GM12878 (cell line): ENCODE measurements around the gene COL9A1. TPM values are rescaled to one million over a fixed set of nuclear protein-coding genes. Genes with fewer than 3 reads are reported as not detected.

ENCODE experiments used
- HDAC2 ChIP-seq: fragments of 200-600 bp; sonication (generic); IDR thresholded peaks from 2 replicates; pipeline ENCODE4 v1.6.1; 2017
- NFIC ChIP-seq: IDR thresholded peaks from 2 replicates; pipeline ENCODE4 v1.6.1; 2012; ENCODE audit warnings: low read depth, mild to moderate bottlenecking, inconsistent platforms, low read length, moderate library complexity
- PKNOX1 ChIP-seq: fragments of 450-650 bp; IDR thresholded peaks from 2 replicates; pipeline ENCODE4 v1.6.1; 2016; ENCODE audit warnings: mild to moderate bottlenecking
- RELA ChIP-seq: fragments of 450-650 bp; IDR thresholded peaks from 2 replicates; pipeline ENCODE4 v1.8.0; 2014; ENCODE audit warnings: borderline replicate concordance; ENCODE audit not compliant: partially characterized antibody
- RUNX3 ChIP-seq: IDR thresholded peaks from 2 replicates; pipeline ENCODE4 v1.6.1; 2012; ENCODE audit warnings: low read length, inconsistent platforms
- STAT1 ChIP-seq: fragments of 450-650 bp; conservative IDR thresholded peaks from 2 replicates; pipeline ENCODE4 v1.6.1; 2014; ENCODE audit warnings: antibody characterized with exemption, mild to moderate bottlenecking
- STAT3 ChIP-seq: IDR thresholded peaks from 2 replicates; pipeline ENCODE4 v1.6.1; 2011; ENCODE audit warnings: low read depth, low read length, improper control_type of control experiment
- TCF7 ChIP-seq: IDR thresholded peaks from 2 replicates; pipeline ENCODE4 v1.6.1; 2014; ENCODE audit warnings: antibody characterized with exemption, borderline replicate concordance
- ZNF592 ChIP-seq: fragments of 450-650 bp; IDR thresholded peaks from 2 replicates; pipeline ENCODE4 v1.6.1; 2017; ENCODE audit warnings: mild to moderate bottlenecking, moderate library complexity
- polyA plus RNA-seq, 11 experiments: library from polyadenylated mRNA; depleted of rRNA in 4 of 11; unstranded in 6 of 11; stranded (reverse) in 5 of 11; fragments of >200 nt; fragmentation: Nextera tagmentation in 4 of 11; fragmentation: Illumina TruSeq in 1 of 11; extraction: Ambion mirVana in 4 of 11; extraction: Trizol in 1 of 11; gene quantifications; 1 replicate in 1 of 11; 2 replicates in 10 of 11; pipeline versions ENCODE4 v1.2.1 to v1.2.3, GENCODE V29; 2011 to 2016; ENCODE audit warnings: inconsistent platforms in 2 of 11, missing spikeins in 2 of 11, low read depth in 1 of 11
- total RNA-seq, 4 experiments: library from RNA; depleted of rRNA in 3 of 4; stranded (reverse); fragments of >200 nt in 3 of 4; fragmentation: Illumina TruSeq in 1 of 4; extraction: Trizol in 1 of 4; gene quantifications; 2 replicates each; pipeline versions ENCODE4 v1.2.1 to v1.2.3, GENCODE V29; 2013 to 2021

COL9A1 gene
- total and polyA plus RNA-seq, 10 of the 15 experiments (the other 5 are each of a cell fraction or from before 2014, with no cell fraction given) = not detected

- TF ChIP-seq ZNF592 = no peak
- no peak for TF ChIP-seq STAT3
- 0 out of 2 replicates have a peak, but pooled peaks have one; percentile 31 for TF ChIP-seq NFIC
- no peak for TF ChIP-seq PKNOX1
- TF ChIP-seq RELA = no peak
- TF ChIP-seq HDAC2 = no peak
- TF ChIP-seq STAT1 = no peak
- TF ChIP-seq RUNX3 = peak; percentile 35
- TF ChIP-seq TCF7 = no peak
- TF ChIP-seq, all 136 proteins: peak for 4
Observed at GRCh38 chr6:70180901-70181599, 121.8 kb downstream of the COL9A1 start (continued).
